ENCODE data around the gene C1R.

Gene C1R

DNA sequence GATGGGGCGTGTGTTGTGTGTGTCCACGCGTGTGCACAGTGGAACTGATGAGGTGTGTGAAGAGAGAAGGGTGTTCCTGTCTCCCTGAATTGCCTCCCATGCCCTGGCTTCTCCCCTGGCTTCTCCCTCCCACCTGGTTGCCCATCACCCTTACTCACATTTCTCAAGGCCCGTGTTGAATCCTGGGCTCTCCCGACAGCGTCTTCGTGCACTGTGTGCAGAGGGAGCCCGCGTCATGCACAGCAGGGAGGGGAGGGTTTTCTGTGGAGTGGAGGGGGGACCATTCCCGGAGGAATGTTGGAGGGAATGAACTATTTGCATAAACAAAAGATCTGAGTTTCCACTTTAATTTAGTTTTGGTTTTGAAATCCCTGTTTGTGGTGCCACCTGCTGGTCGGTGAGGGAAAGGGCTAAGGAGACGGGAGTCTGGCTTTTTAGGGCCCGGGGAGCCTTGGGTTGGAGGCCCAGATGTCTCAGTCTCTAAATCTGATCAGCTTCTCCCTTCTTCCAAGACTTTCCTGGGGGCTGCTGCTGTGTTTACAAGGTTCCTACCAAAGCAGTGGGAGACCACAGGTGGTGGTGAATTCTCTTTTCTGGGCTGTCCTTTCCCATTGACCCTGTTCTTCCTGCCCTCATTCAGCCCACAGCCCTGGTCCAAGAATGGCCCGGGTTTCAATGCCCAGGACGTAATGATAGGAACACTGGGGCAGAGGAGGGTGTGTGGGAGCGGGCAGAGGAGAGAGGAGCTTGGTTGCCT lies at the start of gene C1R:
C1R (minus strand) TSS at position 217 of the 757 bp plus-strand sequence; CDS start at position 160, 57 bp downstream.
- DNase-seq (ENCODE audit: low spot score) = peak; percentile 34

DNA sequence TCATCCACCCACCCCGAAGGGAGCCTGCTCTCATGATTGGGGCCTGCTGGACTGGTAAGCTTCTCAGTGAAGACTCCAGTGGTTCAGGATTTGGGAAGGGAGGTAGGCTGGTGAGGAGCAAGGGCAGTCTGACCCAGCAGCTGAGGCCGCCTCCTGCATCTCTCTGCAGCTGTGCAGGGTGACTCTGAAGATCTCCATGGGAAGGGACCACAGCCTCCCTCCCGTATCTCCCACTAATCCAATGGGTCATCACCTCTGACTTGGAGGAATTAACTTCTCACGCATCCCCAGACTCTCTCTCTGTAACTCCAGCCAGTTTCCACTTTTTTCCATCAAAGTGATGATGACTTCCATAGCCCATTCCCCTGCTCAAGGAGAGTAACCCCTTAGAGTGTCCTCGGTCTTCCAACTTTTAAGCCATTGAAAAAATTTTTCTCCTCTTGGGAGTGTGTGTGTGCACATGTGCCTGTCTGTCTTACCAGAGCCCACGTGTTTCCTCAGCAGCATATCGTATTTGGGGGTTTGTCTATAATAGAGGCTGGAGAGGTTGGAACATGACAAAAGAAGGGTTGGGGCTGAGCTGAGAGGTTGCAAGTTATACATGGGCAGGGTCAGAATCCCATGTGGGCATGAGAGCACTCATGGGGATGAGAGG lies 49.2 kb upstream of the C1R start:
- no peak for DNase-seq (ENCODE audit: low spot score)

DNA sequence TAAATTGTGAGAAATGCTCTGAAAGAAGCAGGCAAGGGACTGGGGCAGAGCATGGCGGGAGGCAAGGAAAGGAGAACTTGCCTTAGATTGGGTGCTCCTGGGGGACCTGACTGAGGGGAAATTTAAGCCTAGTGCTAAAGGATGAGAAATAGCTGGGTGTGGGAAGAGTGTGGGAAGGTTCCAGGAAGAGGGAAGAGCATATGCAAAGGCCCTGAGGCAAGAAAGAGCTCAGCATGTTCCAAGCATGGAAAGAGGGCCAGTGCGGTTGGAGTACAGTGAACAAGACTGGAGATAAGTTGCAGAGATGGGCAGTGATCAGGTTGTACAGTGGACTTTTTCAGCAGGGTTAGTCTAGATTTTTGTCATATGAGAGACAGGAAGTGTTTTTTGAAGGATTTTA lies 47.0 kb upstream of the C1R start:
- no peak for DNase-seq (ENCODE audit: low spot score)

DNA sequence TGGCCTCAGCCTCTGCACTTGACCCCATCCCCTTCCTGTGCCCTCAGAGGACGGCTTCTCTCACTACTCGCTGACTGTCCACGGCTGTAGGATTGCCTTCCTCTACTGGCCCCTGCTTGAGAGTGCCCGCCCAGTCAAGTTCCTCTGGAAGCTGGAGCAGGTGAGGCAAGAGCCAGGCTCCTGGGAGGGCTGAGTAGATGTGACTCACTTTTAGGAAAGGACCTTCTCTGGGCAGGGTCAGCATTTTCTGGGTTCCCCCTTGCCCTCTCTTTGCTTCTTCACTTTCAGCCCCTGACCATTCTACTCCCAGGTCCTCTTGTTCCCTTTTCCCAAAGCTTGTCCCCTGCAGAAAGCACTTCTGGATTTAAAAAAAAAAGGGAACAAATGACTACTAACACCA lies 45.7 kb upstream of the C1R start:
- DNase-seq (ENCODE audit: low spot score) = no peak

DNA sequence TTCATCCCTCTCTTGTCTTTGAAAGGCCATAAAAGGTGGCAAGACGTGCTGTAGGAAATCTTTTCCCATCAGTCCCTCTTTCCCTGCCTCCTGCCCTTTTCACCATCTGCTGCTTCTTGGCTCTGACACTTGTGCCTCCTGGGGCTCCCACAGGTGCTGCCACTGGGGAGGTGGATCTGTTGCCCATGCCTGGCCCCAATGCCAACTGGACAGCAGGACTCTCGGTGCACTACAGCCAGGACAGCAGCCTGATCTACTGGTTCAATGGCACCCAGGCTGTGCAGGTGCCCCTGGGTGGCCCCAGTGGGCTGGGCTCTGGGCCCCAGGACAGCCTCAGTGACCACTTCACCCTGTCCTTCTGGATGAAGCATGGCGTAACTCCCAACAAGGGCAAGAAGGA lies 44.4 kb upstream of the C1R start:
- no peak for DNase-seq (ENCODE audit: low spot score)

DNA sequence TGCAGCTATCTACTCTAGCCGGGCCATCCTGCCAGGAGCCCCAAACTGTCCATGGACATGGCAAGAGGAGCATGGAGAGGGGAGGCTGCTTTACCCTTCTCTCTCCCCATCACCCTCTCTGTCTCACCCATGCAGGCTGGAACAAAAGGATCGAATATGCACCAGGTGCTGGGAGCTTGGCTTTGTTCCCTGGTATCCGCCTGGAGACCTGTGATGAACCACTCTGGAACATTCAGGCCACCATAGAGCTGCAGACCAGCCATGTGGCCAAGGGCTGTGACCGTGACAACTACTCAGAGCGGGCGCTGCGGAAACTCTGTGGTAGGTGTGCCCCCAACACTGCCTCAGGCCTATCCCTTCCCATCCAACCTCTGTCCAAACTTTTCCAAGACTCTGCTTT lies 43.8 kb upstream of the C1R start:
- no peak for DNase-seq (ENCODE audit: low spot score)

DNA sequence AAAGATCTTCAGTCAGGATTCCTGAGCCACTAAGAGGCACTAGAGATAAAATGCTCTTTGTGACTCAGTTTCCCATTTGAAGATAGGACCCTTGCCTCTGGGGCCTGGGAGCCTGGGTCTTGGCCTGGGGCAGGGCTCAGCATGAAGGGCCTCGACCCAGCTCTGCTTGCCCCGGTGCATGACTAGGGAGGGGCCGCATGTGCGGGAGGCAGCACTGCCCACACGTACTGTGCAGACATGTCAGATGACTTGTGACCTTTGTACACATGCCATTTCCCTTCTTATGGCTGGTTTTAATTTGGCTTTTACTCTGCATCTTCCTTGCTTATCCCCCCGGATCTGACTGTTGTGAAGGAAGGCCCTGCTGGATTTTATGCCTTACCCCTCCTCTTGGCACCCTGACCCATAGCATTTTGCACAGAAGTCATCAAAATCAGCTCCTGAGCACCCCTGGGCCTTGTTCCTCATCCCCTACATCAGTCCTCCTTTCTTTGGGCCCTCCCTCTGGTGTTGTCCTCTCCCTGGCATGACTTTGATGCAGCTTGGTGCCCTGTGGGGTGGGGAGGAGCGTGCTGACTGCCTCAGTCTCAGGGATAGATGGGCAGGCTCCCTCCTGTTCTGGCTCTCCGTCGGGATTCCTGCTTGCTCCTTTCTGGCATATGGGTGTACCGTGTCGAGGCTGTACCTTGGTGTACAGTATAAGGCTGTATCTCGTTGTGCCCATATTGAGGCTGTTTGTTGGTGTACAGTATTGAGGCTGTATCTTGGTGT lies 42.3 kb upstream of the C1R start:
- DNase-seq (ENCODE audit: low spot score) = no peak

DNA sequence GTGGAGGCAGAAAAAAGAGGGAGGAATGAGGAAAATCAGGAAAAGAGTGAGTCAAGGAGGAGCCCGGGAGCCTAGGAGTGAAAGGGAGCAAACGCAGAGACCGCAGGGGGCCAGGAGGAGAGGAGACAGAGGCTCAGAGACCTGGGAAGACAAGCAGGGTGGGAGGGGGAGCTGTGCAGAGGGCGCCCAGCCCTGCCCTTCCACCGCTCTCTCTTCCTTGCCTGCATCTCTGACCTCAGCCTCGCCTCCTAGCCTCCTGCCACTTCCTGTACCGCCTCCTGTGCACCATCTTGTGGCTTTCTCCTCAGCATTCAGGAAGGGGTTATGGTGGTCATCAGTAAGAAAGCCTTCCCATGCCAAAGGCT lies 39.2 kb upstream of the C1R start:
- DNase-seq (ENCODE audit: low spot score) = no peak

DNA sequence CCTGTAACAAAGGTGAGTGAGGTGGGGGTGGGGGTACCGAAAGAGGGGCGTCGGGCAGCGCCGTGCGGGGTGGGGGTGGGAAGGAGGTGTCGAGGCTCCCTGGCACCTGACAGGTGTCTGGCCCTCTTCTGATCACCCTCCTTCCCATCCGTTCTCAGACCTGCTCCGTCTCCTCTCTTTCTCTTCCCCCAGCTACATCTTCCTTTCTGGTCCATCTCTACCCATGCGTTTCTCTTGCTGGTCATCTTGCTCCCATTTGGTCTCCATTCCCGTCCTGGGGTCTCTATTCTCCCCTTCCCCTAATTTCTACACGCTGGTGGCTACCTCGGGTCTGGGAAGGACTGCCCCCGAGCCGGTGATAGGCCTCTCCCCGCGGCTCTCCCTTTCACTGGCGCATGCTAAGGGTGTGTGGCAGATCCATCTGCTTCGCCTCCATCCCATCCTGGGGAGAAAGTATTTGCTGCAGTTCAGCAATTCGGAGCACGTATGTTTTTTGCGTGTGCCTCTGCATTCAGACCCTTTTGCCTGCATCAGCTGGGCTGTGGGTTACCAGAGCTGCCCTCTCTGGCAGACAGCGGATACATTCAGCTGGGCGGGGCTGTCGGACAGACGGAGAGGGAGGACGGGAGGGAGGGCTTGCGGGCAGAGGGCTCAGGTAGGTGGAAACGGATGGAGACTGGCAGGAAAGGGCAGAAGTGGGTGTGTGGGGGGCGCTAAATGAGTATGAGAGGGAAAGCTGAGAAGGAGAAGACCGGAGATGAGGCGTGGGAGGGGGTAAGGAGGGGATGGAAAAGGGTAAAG lies 38.7 kb upstream of the C1R start:
- no peak for DNase-seq (ENCODE audit: low spot score)

DNA sequence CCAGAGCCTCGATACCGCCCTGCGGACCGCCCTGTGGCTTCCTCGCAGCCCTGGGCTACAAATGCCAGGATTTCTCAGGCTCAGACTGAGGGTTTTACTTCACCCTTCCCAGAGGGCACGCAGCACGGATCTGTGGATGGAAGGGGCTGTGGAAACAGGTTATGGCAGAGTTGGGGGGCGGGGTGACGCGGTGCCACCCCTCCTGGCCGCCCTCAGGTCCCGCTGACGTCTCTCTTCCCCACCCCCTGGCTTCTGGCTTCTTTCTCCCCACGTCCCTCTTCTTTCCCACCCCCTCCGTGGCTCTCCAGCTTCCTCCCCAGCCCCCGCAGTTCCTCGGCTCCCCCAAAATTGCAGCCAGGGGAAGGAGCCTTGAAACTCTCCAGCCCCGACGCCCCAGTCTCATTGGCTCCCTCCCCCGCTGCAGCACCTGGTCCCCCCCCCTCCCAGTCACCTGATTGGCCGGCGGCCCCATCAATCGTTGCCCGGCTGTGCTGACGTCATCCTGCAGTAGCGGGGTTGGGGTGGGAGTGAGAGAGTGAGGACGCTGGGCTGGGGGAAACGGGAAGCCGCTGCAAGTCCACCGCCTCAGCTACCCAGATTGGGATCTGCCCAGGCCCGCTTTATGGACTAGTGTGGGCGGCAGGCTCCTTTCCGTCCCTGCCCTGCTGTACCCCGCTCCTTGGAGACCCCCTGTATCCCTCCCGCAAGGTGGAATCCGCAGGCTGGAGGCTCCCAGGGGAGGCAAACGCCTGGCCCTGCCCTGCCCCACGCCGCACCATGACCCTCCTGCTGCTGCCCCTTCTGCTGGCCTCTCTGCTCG lies 37.8 kb upstream of the C1R start, which contains the start of gene CLSTN3:
CLSTN3 (plus strand) TSS at position 500 of the 820 bp plus-strand sequence; CDS start at position 778, 278 bp downstream.
- peak; percentile 81 for DNase-seq (ENCODE audit: low spot score)

DNA sequence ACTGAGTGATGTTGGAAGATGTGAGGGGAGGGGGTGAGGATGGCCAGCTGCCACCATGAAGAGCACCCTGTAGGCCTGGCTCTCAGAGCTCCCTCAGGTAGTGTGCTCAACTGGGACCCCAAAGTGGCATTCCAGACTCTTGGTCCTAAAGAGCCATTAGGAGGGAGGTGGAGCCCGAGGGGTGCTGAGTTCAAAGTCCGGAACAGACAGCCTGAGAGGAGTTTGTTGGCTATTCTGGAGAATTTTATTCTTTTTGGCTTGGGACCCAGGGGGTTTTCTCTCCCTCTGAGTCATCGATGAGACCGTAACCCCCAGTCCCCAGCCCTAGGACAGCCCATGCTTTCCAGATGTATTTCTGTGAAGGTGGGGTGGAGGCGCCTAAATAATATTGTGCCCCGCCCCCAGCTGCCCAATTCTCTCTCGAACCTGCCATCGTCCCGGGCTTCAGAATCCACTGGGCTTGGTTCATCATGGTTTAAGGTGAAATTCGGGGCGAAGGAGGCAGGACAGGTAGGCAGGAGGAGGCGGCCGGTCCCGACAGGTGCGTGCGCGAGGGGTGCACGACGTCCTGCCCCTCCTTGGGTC lies 37.1 kb upstream of the C1R start:
- no peak for DNase-seq (ENCODE audit: low spot score)

DNA sequence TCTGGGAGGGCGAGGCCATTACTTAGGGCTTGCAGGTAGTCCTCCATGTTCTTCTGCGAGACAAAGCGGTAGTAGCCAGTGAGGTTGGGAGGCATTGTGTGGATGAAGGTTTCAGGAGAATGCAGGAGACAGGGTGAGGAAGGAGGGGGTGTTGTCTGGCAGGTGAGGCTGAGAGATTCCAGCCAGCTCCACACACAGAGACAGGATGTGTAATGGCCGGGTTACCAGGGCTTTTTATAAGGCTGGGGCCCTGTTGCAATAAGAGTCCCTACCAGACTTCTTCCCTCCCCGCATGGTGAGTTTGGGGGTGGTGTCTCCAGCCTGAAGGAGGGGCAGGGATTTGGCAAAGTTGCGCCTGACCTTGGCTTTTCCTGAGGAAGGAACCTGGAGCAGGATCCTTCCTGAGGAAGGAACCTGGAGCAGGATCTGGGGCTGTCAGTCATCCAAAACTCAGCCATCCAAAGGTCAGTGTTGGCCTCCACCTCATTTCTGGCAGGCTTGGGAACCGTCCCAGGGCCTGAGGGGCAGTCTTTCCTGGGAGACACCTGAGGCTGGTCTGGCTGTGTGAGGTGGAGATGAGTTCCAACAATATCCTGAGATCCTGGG lies 36.5 kb upstream of the C1R start, which contains the start of gene RBP5:
RBP5 (minus strand) TSS at position 209 of the 606 bp plus-strand sequence; CDS start at position 95, 114 bp downstream.
- no peak for DNase-seq (ENCODE audit: low spot score)

DNA sequence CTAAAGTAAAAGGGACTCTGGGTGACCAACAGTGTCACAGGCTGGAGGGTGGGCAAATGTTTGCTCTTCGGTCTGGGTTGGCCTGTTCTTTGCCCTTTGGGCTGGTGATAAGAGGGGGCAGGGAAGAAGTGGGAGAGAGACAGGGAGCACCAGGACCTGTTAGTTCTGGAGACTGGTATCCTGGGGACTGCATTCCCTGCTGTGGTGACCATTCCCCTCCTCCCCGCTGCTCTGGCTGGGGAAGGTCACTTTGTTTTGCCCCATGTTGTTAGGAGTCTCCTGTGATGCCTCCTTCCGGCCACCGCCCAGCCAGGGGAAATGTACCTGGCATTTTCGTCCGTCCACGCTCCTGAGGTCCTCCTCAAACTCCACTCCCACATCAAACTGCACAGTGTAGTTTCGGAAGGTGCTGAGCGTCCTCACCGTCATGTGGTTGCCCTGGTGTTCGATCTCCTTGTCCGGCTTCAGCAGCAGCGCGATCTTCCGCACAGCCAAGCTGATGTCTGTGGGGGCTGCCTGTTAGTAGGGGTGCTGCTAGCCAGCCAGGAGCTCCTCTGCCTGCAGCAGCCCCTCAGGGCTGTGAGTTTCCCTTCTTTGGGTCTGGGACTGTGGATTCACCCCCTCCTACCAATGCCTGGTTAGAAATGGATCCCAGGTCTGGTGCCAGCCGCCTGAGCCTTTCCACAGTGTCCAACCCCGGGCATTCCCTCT lies 35.8 kb upstream of the C1R start:
- DNase-seq (ENCODE audit: low spot score) = no peak

DNA sequence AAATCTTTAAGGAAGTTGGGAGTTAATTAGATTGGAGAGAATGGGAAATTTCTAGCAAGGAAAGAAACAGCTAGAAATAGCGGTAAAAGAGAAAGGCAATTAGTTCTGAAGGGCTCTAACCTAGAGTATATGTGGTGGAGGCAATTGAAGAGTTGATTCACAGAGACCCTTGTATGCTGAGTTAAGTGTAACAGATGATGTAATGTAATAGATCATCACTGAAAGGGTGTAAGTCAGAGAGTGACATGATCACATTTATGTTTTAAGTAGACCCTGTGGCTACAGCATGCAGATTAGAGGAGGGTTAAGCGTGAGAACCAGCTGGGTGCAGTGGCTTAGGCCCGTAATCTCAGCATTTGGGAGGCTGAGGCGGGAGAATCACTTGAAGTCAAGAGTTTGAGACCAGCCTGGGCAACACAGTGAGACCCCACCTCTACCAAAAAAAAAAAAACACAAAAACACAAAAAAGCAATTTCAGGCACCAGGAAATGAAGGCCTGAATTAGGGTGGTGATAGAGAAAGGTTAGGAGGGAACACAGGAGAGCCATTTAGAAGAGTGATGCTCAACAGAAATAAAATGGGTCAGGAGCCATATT lies 33.5 kb upstream of the C1R start:
- no peak for DNase-seq (ENCODE audit: low spot score)

DNA sequence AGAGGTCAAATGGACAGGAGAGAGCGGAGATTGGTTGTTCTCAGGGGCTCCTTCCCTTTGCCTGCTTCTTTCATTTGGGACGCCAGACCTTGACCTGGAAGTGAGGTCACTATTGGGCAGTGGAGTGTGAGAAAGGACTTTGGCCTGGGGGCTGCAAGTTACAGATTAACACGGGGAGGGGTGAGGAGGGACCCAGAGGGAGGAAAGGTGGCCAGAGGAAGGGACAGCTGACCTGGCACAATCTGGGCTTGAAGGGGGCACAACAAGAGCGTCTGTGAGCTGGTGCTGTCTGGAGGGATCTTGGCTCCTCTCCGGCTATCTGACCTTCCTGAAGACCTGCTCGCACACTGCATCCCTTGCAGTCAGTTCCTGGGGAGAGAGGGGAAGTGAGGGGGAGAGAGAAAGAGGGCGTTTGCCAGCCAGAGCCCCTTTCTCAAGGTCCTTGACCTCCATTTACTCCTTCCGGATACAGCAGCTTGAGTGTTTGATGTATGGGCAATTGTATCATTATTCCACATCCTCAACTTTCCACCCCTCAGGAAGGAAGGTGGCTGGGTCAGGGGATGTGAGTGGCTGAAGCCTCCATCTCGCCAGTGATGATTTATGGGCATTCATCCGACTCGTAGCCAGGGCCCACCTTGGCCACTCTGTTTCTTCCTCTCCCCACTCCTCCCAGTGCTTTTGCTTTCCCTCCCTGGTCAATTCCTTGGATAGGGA lies 31.7 kb upstream of the C1R start:
- DNase-seq (ENCODE audit: low spot score) = no peak

DNA sequence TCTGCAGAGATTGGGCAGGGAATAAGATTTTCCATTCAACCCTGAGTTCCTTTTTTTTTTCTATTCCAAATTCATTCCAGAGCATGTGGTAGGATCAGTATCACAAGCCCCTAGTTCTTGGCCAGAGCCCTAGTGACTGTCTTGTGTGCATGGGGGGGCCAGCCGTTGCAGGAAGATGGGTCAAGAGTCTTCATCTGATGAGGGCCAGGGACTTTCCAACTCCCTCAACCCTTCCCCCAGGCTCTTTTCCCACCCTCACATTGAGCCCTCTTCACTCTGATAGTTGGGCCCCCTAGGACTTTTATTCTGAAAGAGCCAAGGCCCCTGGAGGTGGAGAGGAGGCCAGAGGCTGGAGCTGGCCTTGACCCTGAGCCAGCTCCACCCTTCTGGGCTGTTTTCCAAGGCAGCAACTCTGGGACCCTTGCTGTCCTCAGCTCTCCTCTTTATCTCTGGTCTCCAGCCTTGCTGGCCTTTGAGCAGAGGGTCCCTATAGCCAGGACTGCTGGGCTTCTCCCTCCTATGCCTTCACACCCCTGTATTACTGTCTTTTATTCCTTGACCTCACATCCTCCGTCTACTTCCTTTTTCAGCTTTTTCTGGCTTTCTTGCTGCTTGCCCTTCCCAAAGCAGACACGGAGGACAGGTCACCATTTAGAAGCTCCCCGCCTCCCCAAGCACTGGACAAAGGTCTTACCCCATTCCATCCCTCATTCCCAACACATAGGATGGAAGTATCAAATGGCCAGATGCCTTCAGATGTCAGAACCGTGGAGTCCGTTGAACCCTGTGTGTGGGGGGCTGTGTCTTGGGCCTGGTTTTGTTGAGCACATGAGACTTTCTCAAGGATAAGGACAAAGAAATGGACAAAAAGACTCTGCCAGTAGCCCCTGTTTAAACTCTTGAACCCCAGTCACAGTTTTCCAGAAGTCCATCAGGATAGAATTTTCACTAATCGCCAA lies 30.8 kb upstream of the C1R start:
- DNase-seq (ENCODE audit: low spot score) = no peak

DNA sequence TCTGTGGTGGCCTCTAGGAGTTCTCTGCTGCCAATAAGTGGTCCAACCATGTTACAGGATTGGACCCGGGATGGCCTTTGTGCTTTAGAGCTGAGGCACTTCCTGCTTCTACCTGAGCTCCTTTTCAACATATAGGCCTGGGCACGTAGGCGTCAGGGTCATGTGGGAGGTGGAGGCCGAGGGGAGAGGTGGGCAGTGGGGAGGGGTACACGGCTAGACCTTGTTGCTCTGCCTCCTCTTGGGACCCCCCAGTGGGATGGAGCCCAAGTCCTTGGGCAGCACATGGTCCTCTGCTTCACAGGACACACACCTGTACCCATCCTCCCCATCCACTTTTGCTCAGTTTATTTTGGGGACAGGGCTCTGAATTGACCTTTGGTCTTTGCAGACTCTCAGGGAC lies 29.1 kb upstream of the C1R start:
- no peak for DNase-seq (ENCODE audit: low spot score)
